CD4-positive, alpha-beta T cell treated with Interleukin-4 for 4 hours (primary cell): Measurements from ENCODE around the gene TTI1.

Experiments used
- DNase-seq: peaks from one replicate; pipeline ENCODE4 v3.0.0-alpha.2; 2020

The TTI1 gene

DNA sequence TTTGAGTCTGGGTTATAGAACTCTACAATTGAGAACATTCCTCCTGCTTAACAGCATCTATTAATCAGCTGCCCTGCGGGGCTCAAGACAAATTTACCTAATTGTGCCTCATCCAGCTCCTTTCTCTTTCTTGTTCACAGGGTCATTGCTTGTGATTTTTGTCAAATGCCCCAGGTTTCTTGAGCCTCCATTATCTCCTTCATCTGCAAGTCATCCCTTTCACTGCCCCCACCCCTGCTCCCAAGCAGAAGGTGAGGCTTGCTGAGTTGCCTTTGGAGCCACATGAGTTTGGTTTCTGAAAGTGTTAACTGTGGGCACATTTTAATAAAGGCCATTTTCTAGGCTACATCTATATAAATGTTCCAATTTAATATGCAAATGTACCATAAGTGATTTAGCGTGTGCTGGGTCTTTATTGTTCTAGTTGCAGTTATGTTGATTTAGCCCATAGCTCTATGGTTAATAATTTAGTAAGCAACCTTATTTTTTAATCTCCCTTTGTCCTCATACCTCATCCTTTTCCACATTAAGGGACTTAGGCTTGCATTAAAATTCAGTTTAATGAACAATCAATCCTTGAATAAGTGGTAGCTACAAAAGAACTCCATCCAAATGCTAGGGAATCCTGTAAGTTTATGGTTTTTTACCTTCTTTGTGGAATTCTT lies 74.3 kb downstream of the TTI1 start:
- DNase-seq: no peak

DNA sequence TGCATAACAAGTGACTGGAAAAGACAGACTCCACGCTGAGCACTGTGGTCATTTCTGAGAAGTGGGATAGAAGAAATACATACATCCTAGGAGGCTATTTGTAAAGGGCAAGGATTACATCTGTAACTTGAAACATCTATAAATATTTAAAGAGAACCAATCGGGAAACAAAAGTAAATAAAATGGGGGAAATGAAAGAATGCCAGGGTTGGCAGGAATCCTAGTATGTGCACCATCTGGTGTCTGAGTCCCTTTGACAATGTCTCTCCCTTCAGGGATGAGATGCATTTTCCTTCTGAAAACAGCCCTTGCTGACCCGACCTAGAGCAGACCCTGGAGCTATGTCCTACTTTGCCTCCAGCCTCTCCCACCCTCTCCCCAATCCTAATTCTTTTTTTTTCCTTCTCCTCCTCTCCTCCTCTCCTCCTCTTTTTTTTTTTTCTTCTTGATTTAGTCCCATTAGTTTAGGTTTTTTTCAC lies 77.1 kb downstream of the TTI1 start:
- DNase-seq: no peak

DNA sequence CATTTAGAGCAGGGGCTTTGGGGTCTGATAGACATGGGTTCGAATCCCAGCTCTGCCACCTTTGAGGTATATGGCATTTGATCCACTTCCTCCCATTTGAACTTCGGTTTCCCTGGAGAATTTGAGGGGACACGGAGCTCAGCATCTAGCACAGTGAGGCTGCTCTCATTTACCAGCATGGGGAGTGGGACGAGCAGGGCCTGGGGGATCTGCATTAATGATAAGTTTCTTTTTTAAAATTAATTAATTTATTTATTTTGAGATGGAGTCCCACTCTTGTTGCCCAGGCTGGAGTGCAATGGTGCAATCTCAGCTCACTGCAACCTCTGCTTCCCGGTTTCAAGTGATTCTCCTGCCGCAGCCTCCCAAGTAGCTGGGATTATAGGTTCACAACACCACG lies 77.7 kb downstream of the TTI1 start:
- DNase-seq: no peak

DNA sequence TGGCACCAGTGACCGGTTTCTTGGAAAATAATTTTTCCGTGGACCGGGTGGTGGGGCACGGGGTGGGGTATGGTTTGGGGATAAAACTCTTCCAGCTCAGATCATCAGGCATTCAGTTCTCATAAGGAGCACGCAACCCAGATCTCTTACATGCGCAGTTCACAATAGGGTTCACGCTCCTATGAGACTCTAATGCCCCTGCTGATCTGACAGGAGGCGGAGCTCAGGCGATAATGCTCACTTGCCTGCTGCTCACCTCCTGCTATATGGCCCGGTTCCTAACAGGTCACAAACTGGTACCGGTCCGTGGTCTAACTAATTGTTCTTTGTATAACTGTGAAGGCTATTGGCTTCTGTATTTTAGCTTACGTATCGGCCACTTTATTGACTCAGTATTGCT lies 78.6 kb downstream of the TTI1 start:
- DNase-seq: no peak

DNA sequence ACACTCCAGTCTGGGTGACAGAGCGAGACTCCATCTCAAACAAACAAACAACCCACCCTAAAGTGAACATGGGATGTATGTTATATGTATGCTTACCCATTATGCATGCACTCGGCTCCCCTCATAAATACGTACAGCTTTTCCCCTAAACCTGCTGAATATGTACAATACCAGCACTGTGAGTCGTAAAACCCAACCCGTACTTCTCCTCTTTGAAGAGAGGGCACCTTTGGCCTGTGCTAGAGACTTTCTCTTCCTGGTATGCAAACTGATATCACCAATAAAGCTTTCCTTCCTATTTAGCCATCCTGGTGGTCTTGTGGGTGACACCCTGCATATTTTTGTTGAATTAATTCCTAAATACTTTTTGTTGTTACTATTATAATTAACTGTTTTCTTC lies 79.1 kb downstream of the TTI1 start:
- no peak for DNase-seq

DNA sequence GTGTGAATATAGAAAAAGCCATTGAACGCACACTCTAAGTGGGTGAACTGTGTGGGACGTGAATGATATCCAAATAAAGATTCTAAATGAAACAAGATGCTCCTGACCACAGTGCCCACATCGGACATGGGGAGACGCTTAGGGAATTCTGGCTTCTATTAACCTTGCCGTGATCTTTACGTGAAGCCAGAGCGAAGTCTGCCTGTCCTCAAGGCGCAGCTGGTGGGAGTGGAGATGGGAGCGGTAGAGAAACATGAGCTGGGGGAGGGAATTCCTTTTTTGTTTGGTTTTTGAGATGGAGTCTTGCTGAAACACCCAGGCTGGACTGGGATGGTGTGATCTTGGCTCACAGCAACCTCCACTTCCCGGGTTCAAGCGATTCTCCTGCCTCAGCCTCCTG lies 84.3 kb downstream of the TTI1 start:
- DNase-seq: no peak

DNA sequence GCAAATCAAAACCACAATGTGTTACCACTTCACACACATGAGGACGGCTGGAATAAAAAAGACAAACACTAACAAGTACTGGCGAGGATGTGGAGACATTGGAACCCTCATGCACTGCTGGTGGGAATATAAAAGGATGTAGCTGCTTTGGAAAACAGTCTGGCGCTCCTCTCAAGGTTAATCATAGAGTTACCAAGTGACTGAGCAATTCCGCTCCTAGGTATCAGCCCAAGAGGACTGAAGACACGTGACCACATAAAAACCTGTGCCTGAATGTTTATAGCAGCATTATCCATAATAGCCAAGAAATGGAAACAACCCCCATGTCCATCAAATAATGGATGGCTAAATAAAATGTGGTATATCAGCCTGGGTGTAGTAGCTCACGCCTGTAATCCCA lies 85.3 kb downstream of the TTI1 start:
- no peak for DNase-seq

DNA sequence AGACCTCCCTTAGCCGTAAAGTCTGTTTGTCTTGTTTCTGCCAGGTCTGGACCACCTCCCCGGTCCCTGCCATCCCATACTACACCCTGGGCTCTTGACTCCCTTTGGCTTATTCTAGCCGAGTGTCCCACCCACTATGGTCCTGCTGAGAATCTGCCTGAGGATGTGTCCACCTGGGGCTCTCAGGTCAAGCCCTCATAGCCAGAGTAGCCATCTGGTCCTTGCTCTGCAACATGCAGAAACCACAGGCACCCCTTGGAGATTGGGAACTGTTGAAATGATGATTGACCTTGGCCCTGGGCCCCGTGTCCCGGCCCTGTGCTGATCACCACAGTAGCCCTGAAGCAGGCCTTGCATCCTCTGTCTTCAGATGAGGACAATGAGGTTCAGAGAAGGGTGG lies 86.3 kb downstream of the TTI1 start:
- DNase-seq: no peak

DNA sequence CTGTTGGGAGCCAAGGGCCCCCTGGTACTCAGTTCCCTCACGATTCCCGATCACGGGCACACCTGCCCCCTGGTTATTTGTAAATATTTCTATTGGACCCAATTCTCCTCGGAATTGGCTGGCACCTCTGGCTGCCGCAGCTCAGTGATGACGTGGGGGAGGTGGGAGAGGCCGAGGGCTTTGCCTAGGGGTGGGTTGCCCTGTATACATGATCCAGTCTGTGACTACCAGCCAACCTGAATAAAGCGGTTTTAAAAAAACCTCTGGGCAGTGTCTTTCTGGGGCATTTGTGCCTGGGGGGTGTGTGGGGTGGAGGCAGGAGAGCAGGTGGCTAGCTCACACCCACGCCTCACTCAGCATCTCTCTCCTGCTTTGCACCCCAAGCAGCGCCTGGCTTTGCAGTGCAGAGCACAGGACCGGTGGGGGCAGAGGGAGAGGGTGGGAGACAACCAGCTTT lies 88.1 kb downstream of the TTI1 start:
- no peak for DNase-seq

DNA sequence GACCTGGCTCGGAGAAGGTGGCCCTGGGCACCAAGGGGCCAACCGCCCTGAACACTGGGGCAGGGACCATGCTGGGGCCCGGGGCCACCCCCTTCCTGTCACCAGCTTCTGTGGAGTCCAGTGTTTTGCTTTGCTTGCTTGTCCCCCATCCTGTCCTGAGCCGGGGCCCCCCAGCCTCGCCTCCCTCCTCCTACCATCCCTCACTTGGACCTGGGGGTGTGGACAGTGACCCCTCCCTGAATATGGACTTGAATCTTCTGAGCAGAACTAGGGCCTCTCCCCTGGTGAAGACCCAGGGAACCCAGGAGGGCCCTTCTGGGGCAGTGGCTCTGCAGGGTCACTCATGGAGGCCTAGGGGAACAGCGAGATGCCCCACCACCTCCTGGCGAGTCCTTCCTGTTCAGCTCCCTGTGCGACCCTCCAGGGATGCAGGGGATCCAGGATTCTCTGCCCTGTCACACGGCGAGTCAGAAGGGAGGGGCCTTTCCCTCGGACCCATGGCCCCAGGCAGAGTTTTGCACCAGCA lies 88.7 kb downstream of the TTI1 start:
- no peak for DNase-seq

DNA sequence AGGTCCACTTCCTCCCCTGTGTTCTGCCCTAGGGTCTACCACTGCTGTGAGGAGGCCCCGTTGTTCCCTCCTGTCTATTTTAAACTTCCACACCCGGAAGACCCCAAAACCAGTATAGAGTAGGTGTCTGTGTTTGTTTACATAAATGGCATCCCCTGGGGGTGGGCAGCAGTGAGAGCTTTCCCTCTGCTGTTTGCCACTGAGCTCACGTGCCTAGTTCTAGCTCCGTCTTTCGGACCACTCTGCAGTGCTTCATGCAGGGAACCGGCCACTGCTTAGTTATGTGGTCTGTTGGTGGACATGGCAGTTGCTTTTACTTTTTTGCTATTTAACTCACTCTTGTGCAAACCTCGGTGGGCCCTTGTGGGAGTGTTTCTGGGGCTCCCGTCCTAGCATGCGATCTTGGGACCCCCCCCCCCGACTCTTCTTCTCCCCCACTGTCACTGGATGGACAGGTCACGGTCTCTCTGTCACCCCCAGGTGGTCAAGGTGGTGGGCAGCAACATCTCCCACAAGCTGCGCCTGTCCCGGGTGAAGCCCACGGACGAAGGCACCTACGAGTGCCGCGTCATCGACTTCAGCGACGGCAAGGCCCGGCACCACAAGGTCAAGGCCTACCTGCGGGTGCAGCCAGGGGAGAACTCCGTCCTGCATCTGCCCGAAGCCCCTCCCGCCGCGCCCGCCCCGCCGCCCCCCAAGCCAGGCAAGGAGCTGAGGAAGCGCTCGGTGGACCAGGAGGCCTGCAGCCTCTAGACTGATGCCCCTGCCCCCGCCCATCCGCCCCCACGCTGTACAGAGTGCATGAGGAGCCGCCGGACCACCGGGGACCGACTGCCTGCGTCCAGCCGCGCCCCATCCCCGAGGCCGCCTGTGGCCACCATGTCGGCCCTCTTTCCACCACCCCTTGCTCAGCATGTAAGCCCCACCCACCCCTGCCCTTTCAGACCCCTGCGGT lies 89.5 kb downstream of the TTI1 start:
- DNase-seq: no peak

DNA sequence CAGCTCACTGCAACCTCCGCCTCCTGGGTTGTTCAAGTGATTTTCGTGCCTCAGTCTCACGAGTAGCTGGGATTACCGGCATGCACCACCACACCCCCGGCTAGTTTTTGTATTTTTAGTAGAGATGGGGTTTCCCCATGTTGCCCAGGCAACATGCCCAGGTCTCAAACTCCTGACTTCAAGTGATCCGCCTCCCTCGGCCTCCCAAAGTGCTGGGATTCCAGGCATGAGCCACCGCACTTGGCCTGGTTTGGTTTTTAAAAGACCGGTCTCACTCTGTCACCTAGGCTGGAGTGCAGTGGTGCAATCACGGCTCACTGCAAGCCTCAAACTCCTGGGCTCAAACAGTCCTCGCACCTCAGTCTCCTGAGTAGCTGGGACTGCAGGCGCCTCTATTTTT lies 90.2 kb downstream of the TTI1 start:
- DNase-seq: no peak

DNA sequence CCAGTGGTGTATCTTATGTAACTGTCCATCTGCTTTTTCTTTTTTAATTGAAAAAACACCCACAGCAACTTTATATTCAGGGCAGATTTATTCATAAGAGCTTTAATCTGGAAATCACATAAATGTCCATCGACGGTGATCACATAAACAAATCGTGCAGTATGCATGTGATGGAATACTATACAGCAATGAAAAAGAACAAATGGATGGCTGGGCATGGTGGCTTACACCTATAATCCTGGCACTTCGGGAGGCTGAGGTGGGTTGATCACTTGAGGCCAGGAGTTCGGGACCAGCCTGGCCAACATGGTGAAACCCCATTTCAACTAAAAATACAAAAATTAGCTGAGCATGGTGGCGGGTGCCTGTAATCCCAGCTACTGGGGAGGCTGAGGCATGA lies 91.3 kb downstream of the TTI1 start:
- DNase-seq: no peak

DNA sequence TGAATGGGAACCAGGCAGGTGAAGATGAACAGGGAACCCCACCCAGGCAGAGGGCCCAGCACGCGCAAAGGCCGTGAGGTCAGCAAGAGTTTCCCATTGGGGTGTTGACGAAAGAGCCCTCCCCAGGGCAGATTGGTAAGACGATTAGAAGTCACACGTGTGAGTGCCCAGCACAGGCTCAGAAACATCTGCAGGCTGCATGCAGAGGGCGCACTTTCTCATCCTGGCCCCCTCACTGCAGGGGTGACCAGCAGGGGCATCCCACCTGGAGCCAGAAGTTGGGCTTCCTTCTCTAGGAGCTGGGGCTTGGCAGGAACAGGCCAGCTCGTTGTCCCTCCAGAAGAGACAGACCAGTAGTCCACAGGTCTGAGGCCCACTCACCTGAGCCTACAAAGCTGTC lies 91.9 kb downstream of the TTI1 start:
- DNase-seq: no peak

DNA sequence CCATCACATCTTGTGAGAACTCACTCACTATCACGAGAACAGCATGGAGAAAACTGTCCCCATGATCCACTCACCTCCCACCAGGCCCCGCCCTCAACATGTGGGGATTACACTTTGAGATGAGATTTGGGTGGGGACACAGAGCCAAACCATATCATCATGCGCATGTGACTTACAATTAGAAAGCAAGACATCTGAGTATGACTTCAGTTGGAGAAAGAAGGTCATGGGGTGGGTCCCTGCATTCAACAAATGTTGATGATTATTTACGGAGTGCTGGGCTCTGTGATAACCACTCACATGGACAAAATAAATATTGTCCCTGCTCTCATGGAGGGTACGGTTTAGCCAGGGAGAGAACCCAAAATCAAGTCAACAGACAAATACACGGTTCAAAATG lies 92.4 kb downstream of the TTI1 start:
- no peak for DNase-seq

DNA sequence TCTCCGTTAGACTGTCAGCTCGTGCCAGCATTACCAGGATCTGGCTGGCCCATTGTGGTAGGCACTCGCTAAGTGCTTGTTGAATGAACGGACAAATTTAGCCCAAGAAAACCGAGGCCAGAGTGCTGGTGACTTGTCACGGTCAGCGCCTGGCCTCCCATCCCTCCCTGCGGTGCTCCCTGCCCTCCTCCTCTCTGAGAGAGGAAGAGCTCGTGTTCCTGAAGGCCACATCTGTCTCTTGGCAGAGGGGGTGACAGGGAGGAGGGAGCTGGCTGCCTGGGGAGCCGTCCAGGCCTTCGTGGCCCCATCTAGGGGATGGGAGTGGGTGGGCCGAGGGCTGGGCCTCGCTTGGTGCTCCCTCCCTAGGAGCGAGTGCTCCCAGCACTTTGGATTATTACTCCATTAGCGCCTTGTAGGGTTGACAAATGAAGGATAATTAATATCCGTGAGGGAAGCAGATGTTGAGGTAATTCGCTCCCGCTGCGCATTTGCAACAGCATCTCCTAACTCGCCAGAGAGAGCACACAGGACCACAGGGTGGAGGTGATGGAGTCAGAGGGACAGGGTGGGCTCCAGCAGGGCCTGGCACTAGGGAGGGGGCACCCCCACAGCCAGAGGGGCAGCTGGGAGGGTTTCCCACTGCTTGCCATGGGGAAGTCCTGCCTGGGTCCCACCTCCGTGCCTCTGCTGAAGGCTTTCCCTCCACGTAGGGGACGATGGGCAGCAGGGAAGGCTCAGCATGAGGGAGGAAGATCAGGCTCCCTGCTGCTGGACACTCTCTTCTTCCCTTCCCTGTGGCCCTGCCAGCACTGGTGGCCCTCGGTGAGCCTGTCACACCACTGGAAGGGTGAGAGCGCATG lies 93.3 kb downstream of the TTI1 start:
- DNase-seq: no peak

DNA sequence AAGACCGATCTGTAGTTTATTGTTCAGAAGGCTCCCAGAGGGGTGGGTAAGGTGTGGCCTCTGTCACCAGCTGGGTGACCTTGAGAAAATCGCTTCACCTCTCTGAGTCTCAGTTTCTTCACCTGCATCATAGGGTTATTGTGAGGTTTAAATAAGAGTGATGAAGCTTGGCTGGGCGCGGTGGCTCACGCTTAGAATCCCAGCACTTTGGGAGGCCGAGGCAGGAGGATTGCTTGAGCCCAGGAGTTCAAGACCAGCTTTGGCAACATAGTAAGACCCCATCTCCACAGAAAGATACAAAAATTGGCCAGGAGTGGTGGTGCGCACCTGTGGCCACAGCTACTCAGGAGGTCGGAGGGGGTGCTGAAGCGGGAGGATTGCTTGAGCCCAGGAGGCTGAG lies 94.3 kb downstream of the TTI1 start:
- no peak for DNase-seq

DNA sequence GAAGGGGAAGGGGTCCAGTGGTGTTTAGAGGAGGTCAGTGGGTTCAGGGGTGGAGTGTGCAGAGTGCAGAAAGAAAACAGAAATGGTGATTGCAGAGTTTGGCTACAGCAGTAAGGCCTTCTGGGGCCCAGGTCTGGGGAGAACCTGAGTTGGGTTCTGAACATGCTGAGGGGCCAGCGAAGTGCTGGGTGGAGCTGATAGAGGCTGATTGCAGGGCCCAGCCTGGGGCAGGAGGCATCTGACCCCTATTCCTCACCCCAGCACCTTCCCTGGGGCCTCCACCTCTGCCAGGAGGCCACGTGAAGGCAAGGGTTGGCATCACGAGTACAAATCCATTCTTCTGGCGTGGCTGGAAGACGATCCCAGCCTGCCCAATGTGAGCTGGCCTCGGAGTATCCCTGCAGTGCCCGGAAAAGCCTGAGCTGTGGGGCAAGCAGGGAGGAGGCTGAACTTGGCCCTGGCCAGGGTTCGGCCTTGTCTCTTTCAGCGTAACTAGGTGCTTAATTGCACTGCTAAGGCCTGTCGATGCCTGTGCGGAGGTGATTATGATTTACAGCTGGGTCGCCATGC lies 95.0 kb downstream of the TTI1 start:
- DNase-seq: no peak

DNA sequence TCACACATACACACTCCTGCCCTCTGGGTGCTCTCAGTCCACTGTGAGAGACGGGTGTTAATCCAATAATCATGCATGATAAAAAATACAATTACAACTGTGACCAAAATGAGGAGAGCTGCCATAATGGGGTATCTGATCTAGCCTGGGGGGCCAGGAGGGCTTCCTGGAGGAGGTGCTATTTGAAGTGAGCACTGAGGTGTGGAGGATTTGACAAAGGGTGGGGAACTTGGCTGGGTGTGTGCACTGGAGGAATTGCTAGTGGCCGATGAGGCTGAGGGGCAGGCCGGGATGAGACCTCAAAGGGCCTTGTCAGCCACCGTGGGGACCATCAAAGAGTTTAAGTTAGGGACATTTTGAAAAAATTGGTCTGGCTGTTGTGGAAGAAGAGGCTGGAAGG lies 95.6 kb downstream of the TTI1 start:
- DNase-seq: no peak

DNA sequence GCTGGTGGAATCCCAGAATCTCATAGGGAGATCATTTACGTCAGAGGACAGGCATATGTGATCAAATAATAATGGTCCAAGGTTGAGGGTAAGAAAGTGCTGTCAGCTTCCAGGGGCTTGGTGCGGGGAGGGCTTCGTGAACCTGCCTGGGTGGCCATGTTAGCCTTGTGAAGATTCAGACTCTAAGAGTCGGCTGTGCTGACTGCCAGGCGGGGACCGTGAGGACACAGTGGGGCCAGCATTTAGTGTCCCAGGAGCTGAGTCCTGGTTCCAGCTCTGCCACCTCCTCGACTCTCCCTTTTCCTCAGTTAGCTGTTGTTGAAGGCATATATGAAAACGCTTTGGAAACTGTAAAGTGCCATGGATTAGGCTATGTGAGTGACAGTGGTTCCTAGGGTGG lies 96.8 kb downstream of the TTI1 start:
- no peak for DNase-seq

DNA sequence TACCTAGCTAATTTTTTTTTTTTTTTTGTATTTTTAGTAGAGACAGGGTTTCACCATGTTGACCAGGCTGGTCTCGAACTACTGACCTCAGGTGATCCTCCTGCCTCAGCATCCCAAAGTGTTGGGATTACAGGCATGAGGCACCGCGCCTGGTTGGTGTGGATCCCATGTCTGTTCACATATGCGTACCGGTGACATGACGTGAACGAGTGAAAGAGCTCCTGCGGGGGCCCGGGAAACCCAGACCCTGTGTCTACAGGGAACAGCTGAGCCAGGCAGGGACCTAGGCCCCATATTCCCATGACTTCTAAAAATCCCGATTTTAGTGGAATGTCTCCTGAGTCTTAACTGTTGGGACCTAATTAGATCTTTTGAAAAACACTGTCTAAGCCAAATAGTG lies 97.2 kb downstream of the TTI1 start:
- no peak for DNase-seq

DNA sequence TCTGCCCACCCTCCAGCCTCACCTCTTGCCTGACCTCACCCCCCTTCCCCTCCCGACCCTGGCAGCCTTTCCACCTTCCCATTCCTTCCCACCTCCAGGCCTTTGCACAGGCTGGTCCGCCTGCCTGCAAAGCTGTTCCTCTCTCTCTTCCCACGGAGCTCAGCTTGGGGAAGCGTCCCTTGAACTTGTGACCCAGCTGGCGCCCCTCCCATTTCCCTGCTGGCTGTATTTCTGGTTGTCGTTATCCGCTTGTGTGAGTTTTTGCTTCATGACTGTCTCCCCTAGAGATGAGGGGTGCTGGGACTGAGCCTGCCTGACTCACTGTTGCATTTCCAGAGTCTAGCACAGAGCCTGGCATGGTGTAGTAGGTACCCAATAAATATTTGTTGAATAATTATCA lies 97.8 kb downstream of the TTI1 start:
- DNase-seq: no peak
